ENCODE results near the gene EXOC3. TPM values are rescaled to one million over a fixed set of nuclear protein-coding genes. Genes with fewer than 3 reads are reported as not detected.
"Not testable (repeated sequence)": the region's sequence is repeated elsewhere in the genome, so short reads cannot be mapped to it uniquely, and the experiment has no call there.

The EXOC3 gene
- total RNA-seq, 1 experiment from 2014 or later = 26.9 TPM

- peak overlapping the region; percentile 96 for H3K27ac ChIP-seq
- H3K9me3 ChIP-seq (replicated peaks) = no peaks in the 10 kb centered on the region
- H3K4me3 ChIP-seq = no peak overlapping the region
- H3K36me3 ChIP-seq = peaks cover 19% of the 10 kb centered on the region
- DNase-seq (ENCODE audit: low read depth in 1 of 2, low spot score in 2 of 2) = peak in 1 of 2 experiments; percentile 45
- no peaks in the 10 kb centered on the region for H3K27me3 ChIP-seq (replicated peaks)
- H3K4me1 ChIP-seq (replicated peaks) = peaks cover 36% of the 10 kb centered on the region
These were observed 41.6 kb upstream of the EXOC3 start for GRCh38 chr5:401146-402034.

DNA sequence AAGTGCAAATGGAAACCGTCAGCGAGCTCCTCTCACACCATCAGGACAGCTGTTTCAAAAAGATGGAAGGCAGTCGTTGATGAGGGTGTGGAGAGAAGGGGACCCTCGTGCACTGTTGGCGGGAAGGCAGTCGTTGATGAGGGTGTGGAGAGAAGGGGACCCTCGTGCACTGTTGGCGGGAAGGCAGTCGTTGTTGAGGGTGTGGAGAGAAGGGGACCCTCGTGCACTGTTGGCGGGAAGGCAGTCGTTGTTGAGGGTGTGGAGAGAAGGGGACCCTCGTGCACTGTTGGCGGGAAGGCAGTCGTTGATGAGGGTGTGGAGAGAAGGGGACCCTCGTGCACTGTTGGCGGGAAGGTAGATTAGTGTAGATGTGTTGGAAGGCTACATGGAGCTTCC, 40.8 kb upstream of the EXOC3 start:
- DNase-seq (ENCODE audit: low read depth in 1 of 2, low spot score in 2 of 2) = peak in 1 of 2 experiments; percentile 13
- peaks cover 44% of the 10 kb centered on the region for H3K4me1 ChIP-seq (replicated peaks)
- not testable (repeated sequence) for H3K27me3 ChIP-seq (replicated peaks); H3K9me3 ChIP-seq (replicated peaks); H3K4me3 ChIP-seq; H3K27ac ChIP-seq
- peaks cover 19% of the 10 kb centered on the region for H3K36me3 ChIP-seq

DNA sequence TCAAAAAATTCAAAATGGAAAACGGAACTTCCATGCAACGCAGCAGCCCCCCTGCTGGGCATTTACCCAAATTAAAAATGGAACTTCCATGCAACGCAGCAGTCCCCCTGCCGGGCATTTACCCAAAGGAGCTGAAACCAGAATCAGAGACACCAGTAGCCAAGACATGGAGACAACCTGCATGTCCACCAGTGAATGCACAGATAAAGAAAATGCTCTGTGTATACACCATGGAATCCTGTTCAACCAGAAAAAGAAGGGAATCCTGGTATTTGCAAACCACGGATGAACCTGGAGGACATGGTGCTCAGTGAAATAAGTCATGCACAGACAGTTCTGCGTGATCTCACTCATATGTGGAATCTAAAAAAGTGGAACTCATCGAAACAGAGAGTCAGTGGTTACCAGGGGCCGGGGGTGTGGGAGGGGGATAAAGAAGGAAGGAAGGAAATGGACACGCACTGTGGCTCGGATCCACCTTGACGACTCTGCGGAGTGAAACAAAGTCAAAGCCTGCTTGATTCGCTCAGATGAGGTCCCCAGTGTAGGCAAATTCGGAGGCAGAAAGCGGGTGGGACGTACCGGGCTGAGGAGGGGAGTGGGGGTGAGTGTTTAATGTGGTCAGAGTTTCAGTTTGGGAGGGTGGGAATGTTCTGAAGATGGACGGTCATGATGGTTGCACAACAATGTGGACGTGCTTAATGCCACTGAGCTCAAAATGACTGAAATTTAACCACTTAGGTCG, 40.2 kb upstream of the EXOC3 start:
- Histone ChIP-seq H3K27me3 (replicated peaks) (no peaks in the 10 kb centered on the region), H3K36me3 (peaks cover 19% of the 10 kb centered on the region), H3K4me3 (no peak overlapping the region), H3K27ac (no peak overlapping the region), H3K4me1 (replicated peaks) (peaks cover 50% of the 10 kb centered on the region), H3K9me3 (replicated peaks) (no peaks in the 10 kb centered on the region)
- DNase-seq (ENCODE audit: low read depth in 1 of 2, low spot score in 2 of 2) = peak in 1 of 2 experiments; percentile 36

- DNase-seq (ENCODE audit: low read depth in 1 of 2, low spot score in 2 of 2) = peak in 1 of 2 experiments; percentile 35
- Histone ChIP-seq H3K27me3 (replicated peaks) (no peaks in the 10 kb centered on the region), H3K4me1 (replicated peaks) (peaks cover 44% of the 10 kb centered on the region), H3K27ac (no peak overlapping the region), H3K36me3 (peaks cover 11% of the 10 kb centered on the region), H3K9me3 (replicated peaks) (no peaks in the 10 kb centered on the region), H3K4me3 (no peak overlapping the region)
These were observed 39.0 kb upstream of the EXOC3 start for GRCh38 chr5:403995-404394.

- no peaks in the 10 kb centered on the region for H3K27me3 ChIP-seq (replicated peaks)
- peak in 1 of 2 experiments; percentile 40 for DNase-seq (ENCODE audit: low read depth in 1 of 2, low spot score in 2 of 2)
- H3K4me1 ChIP-seq (replicated peaks) = peaks cover 37% of the 10 kb centered on the region
- no peak overlapping the region for H3K27ac ChIP-seq
- no peaks in the 10 kb centered on the region for H3K9me3 ChIP-seq (replicated peaks)
- H3K4me3 ChIP-seq = no peak overlapping the region
- H3K36me3 ChIP-seq = peaks cover 11% of the 10 kb centered on the region; the same call in 1 of the 2 replicates
These were observed 38.2 kb upstream of the EXOC3 start for GRCh38 chr5:404666-405241.

DNA sequence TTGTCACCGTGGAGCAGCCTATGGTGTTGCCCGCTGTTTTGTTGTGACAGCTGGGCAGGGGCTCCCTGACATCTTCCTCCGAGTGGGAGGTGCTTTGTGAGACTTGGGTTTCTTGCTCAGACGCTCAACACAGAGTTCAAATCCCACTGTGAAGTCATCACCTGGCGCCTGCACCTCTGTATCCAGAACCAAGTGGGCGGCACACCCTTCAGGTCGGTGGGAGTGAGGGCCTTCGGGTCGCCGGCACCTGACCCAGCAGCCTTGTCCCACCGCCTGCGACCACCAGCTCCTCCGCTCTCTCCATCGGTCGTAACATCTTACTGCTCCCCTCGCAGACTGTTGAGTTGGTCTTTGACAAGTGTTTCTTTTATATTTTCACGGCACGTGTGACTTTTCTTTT, 37.6 kb upstream of the EXOC3 start:
- peaks cover 32% of the 10 kb centered on the region for H3K4me1 ChIP-seq (replicated peaks)
- H3K27me3 ChIP-seq (replicated peaks) = no peaks in the 10 kb centered on the region
- peaks cover 11% of the 10 kb centered on the region; the same call in 1 of the 2 replicates for H3K36me3 ChIP-seq
- H3K27ac ChIP-seq = no peak overlapping the region
- no peaks in the 10 kb centered on the region for H3K9me3 ChIP-seq (replicated peaks)
- no peak for DNase-seq (ENCODE audit: low read depth in 1 of 2, low spot score in 2 of 2)
- no peak overlapping the region for H3K4me3 ChIP-seq

DNA sequence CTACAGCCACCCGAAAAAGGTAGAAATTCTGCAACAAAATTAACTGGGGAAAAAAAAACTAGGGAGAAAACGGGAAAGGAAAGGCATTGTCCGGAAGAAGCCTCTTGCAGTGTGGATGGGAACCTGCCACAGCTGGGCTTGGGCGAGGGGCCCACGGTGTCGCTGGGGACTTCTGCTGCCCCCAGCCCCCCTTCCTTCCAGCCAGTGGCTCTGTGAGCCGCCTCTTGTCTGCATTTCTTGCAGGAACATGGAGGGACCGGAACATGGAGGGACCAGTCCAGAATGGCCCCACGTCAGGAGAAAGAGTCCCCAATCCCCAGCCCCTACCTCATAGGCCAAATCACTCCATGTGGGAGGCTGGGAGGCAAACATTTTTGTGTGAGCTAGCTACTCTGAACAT, 36.9 kb upstream of the EXOC3 start:
- no peaks in the 10 kb centered on the region for H3K9me3 ChIP-seq (replicated peaks)
- no peaks in the 10 kb centered on the region for H3K27me3 ChIP-seq (replicated peaks)
- H3K4me3 ChIP-seq = no peak overlapping the region
- DNase-seq (ENCODE audit: low read depth in 1 of 2, low spot score in 2 of 2) = peak in 1 of 2 experiments; percentile 37
- H3K4me1 ChIP-seq (replicated peaks) = peaks cover 26% of the 10 kb centered on the region
- no peak overlapping the region for H3K27ac ChIP-seq
- H3K36me3 ChIP-seq = peaks cover 11% of the 10 kb centered on the region; the same call in 1 of the 2 replicates

GRCh38 chr5:407051-407450, 35.9 kb upstream of the EXOC3 start:
- Histone ChIP-seq H3K27me3 (replicated peaks) (no peaks in the 10 kb centered on the region), H3K9me3 (replicated peaks) (no peaks in the 10 kb centered on the region), H3K36me3 (0 out of 2 replicates have a peak, but pooled peaks cover 3% of the 10 kb centered on the region), H3K4me1 (replicated peaks) (peaks cover 19% of the 10 kb centered on the region), H3K27ac (peak overlapping the region; percentile 3; the same call in 1 of the 2 replicates), H3K4me3 (no peak overlapping the region)
- DNase-seq (ENCODE audit: low read depth in 1 of 2, low spot score in 2 of 2) = peak in 1 of 2 experiments; percentile 22

DNA sequence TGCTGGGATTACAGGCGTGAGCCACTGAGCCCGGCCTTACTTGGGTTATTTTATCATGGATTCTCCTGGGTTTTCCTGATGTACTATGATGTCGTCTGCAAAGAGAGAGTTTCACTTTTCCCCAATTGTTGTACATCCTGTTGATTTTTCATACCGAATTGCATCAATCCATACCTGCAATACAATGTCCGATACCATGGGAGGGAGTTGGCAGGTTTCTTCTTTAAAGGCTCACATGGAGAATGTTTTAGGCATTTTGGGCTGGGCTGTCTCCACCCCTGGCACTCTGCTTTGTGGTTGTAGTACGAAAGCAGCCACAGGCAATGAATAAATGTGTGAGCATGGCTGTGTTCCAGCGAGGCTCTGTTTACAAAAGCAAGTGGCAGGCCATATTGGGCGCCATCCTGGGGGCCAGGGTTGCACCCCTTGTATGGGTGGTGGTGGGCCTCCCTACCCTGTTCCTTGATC, 35.1 kb upstream of the EXOC3 start:
- H3K4me3 ChIP-seq = no peak overlapping the region
- H3K4me1 ChIP-seq (replicated peaks) = peaks cover 19% of the 10 kb centered on the region
- H3K36me3 ChIP-seq = 0 out of 2 replicates have a peak, but pooled peaks cover 3% of the 10 kb centered on the region
- DNase-seq (ENCODE audit: low read depth in 1 of 2, low spot score in 2 of 2) = peak in 1 of 2 experiments; percentile 38
- no peak overlapping the region for H3K27ac ChIP-seq
- no peaks in the 10 kb centered on the region for H3K27me3 ChIP-seq (replicated peaks)
- no peaks in the 10 kb centered on the region for H3K9me3 ChIP-seq (replicated peaks)

GRCh38 chr5:410911-411517, 32.0 kb upstream of the EXOC3 start:
- peaks cover 8% of the 10 kb centered on the region; the same call in 1 of the 2 replicates for H3K36me3 ChIP-seq
- H3K27ac ChIP-seq = no peak overlapping the region
- H3K4me1 ChIP-seq (replicated peaks) = peaks cover 33% of the 10 kb centered on the region
- no peaks in the 10 kb centered on the region for H3K27me3 ChIP-seq (replicated peaks)
- no peaks in the 10 kb centered on the region for H3K9me3 ChIP-seq (replicated peaks)
- no peak overlapping the region for H3K4me3 ChIP-seq
- no peak for DNase-seq (ENCODE audit: low read depth in 1 of 2, low spot score in 2 of 2)

DNA sequence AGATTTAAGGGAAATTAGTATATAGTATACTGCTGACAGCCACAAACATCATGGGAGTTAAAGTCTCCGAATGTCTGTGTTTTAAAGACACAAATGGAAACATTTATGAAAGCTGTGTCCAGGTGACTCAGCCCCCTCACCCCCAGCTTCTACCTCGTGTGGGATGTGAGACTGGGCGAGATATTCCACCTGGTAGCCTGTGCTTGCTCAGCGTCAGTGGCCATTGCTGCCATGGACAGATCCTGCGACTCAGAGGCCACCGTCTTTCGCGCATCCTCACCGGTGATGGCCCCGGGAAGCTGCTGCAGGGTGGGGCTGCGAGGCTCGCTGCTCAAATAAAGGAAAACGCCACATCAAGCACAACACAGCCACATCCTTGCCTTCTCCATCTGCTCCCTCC, 31.2 kb upstream of the EXOC3 start:
- Histone ChIP-seq H3K27me3 (replicated peaks) (no peaks in the 10 kb centered on the region), H3K9me3 (replicated peaks) (no peaks in the 10 kb centered on the region), H3K4me3 (no peak overlapping the region), H3K36me3 (peaks cover 10% of the 10 kb centered on the region; the same call in 1 of the 2 replicates), H3K27ac (no peak overlapping the region), H3K4me1 (replicated peaks) (peaks cover 26% of the 10 kb centered on the region)
- DNase-seq (ENCODE audit: low read depth in 1 of 2, low spot score in 2 of 2) = no peak

- peaks cover 10% of the 10 kb centered on the region; the same call in 1 of the 2 replicates for H3K36me3 ChIP-seq
- H3K27ac ChIP-seq; H3K4me3 ChIP-seq; H3K9me3 ChIP-seq (replicated peaks); H3K27me3 ChIP-seq (replicated peaks): not testable (repeated sequence)
- H3K4me1 ChIP-seq (replicated peaks) = peaks cover 13% of the 10 kb centered on the region
- DNase-seq (ENCODE audit: low read depth in 1 of 2, low spot score in 2 of 2) = peak in 1 of 2 experiments; percentile 50
These were observed 27.7 kb upstream of the EXOC3 start for GRCh38 chr5:414991-415927.
